OCI-LY3 (cell line): ENCODE results near the gene PPHLN1.

Experiments
- CTCF ChIP-seq: fragments of 200-600, 300-600 bp; sonication (generic); IDR thresholded peaks from 2 replicates; pipeline ENCODE4 v1.5.1; 2014; ENCODE audit warnings: antibody characterized with exemption, low read length, low read depth
- EZH2phosphoT487 ChIP-seq: fragments of 200-600 bp; shearing (Covaris generic); IDR thresholded peaks from 2 replicates; pipeline ENCODE4 v1.6.1; 2018; ENCODE audit warnings: antibody characterized with exemption, mixed run types, low read depth

DNA sequence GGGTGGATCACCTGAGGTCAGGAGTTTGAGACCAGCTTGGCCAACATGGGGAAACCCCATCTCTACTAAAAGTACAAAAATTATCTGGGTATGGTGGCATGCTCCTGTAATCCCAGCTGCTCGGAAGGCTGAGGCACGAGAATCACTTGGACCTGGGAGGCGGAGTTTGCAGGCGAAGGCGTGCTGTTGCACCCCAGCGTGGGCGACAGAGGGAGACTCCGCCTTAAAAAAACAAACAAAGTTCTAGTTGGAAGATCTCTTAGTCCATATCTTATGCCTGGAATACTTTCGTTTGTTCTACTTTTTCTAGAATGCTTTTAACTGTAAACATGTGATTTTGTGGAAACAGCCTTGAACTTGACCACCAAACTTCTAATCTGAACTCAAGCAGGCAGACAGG is 38.7 kb downstream of the PPHLN1 start:
- TF ChIP-seq CTCF, result no peak
- no peak for TF ChIP-seq EZH2phosphoT487
